ENCODE measurements around the gene UNCX. TPM values are rescaled to one million over a fixed set of nuclear protein-coding genes. Genes with fewer than 3 reads are reported as not detected.
A peak's percentile ranks its signal among the peaks of the same experiment; 100 is the strongest.

UNCX gene
- total RNA-seq, 2 experiments from 2014 or later: not detected

- Mint-ChIP-seq H3K4me1 (ENCODE audit: low read depth) (peaks cover 36% of the 10 kb centered on the region), H3K27me3 (peaks cover 77% of the 10 kb centered on the region), H3K36me3 (ENCODE audit: low read depth) (no peaks in the 10 kb centered on the region), H3K4me3 (peak overlapping the region; percentile 71), H3K9me3 (no peaks in the 10 kb centered on the region), H3K27ac (no peak overlapping the region)
- Histone ChIP-seq H3K4me1 (ENCODE audit: insufficient read depth, low read length) (peaks cover 33% of the 10 kb centered on the region), H3K27me3 (ENCODE audit: control insufficient read depth in 1 of 2, insufficient read depth in 2 of 2, low read length in 2 of 2) (peaks cover 71 to 82% of the 10 kb centered on the region in 2 experiments), H3K36me3 (ENCODE audit: insufficient read depth, low read length) (no peaks in the 10 kb centered on the region), H3K4me3 (ENCODE audit: low read length) (no peak overlapping the region), H3K9me3 (ENCODE audit: control insufficient read depth in 1 of 2, insufficient read depth in 1 of 2, low read length in 2 of 2) (peaks cover 0 to 49% of the 10 kb centered on the region in 2 experiments), H3K27ac (ENCODE audit: low read depth in 1 of 2, low read length in 2 of 2) (no peak overlapping the region)
- DNase-seq (peak in 1 of 14 experiments; percentile 16), ATAC-seq (ENCODE audit: poor library complexity) (no peak)
- no peak for TF ChIP-seq CTCF (IDR thresholded peaks at IDR 0.05)
- POLR2A ChIA-PET: no interaction called here
- CTCF ChIA-PET: no interaction called here
- intact Hi-C loops (cut with DNase I, micrococcal nuclease): loop anchor here in 1 of 2 experiments (10.0 kb wide), 1 partner anchor 1295 kb away; no protein-coding TSS in a partner anchor
Measured at GRCh38 chr7:1229956-1230355, 2.7 kb upstream of the UNCX start.

DNA sequence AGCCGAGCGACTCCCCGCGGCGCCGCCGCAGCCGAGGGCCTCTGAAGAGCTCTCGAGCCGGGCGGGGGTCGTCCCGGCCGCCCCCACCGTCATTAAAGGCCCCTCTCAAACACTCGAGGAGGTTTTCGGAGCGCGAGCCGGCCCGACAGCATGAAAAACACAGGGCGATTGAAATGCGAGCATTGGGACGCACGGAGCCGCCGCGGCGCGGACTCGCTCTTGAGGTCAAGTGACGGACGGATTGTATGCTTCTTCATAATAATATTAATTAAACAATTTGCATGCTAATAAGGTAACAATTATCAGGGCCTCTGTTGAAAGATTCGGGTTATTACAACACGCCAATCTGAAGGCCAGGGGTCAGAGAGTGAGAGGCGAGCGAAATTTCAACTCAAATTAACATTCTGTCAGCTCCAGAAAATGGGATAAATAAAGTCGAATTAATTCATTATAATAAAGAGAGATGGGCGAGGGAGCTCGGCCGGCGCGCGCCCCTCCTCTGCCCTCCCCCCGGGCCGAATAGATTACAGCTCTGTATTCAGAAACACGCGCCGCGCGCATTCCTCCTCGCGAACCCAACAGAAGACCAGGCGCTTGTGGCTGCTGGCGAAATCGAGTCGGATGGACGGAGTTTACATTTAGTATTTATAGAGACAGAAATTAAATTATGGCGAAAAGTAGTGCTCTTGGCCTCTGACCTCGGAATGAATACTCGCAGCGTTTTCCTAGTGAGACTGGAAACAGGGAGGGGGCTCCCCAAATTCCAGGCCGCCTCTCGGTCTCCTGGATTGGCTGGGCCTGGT lies 2.1 kb upstream of the UNCX start:
- Histone ChIP-seq H3K36me3 (ENCODE audit: insufficient read depth, low read length) (no peaks in the 10 kb centered on the region), H3K27me3 (ENCODE audit: control insufficient read depth in 1 of 2, insufficient read depth in 2 of 2, low read length in 2 of 2) (peaks cover 74 to 83% of the 10 kb centered on the region in 2 experiments), H3K9me3 (ENCODE audit: control insufficient read depth in 1 of 2, insufficient read depth in 1 of 2, low read length in 2 of 2) (peaks cover 0 to 55% of the 10 kb centered on the region in 2 experiments), H3K4me3 (ENCODE audit: low read length) (no peak overlapping the region), H3K4me1 (ENCODE audit: insufficient read depth, low read length) (peaks cover 39% of the 10 kb centered on the region), H3K27ac (ENCODE audit: low read depth in 1 of 2, low read length in 2 of 2) (no peak overlapping the region)
- H3K36me3 Mint-ChIP-seq (ENCODE audit: low read depth): no peaks in the 10 kb centered on the region
- peak overlapping the region; percentile 30 for H3K4me3 Mint-ChIP-seq
- ATAC-seq (ENCODE audit: poor library complexity) (no peak), DNase-seq (peak in 1 of 14 experiments; percentile 19)
- H3K4me1 Mint-ChIP-seq (ENCODE audit: low read depth): peaks cover 38% of the 10 kb centered on the region
- H3K27ac Mint-ChIP-seq: peak overlapping the region; percentile 33
- no peaks in the 10 kb centered on the region for H3K9me3 Mint-ChIP-seq
- TF ChIP-seq CTCF (IDR thresholded peaks at IDR 0.05): no peak
- ChIA-PET POLR2A (no interaction called here), CTCF (no interaction called here)
- intact Hi-C loops (cut with DNase I, micrococcal nuclease): loop anchor here in 1 of 2 experiments (10.0 kb wide), 1 partner anchor 1294 kb away; no protein-coding TSS in a partner anchor
- peaks cover 77% of the 10 kb centered on the region for H3K27me3 Mint-ChIP-seq

GRCh38 chr7:1231214-1232102 lies 1.2 kb upstream of the UNCX start:
- Histone ChIP-seq H3K4me3 (ENCODE audit: low read length) (no peak overlapping the region), H3K9me3 (ENCODE audit: control insufficient read depth in 1 of 2, insufficient read depth in 1 of 2, low read length in 2 of 2) (peaks cover 0 to 54% of the 10 kb centered on the region in 2 experiments), H3K27ac (ENCODE audit: low read depth in 1 of 2, low read length in 2 of 2) (no peak overlapping the region), H3K27me3 (ENCODE audit: control insufficient read depth in 1 of 2, insufficient read depth in 2 of 2, low read length in 2 of 2) (peaks cover 68 to 77% of the 10 kb centered on the region in 2 experiments), H3K36me3 (ENCODE audit: insufficient read depth, low read length) (no peaks in the 10 kb centered on the region), H3K4me1 (ENCODE audit: insufficient read depth, low read length) (peaks cover 42% of the 10 kb centered on the region)
- Mint-ChIP-seq H3K9me3 (no peaks in the 10 kb centered on the region), H3K27ac (peak overlapping the region; percentile 37), H3K4me1 (ENCODE audit: low read depth) (peaks cover 33% of the 10 kb centered on the region), H3K4me3 (peak overlapping the region; percentile 54), H3K36me3 (ENCODE audit: low read depth) (no peaks in the 10 kb centered on the region), H3K27me3 (peaks cover 68% of the 10 kb centered on the region)
- TF ChIP-seq CTCF (IDR thresholded peaks at IDR 0.05): no peak
- DNase-seq (no peak), ATAC-seq (ENCODE audit: poor library complexity) (no peak)
- POLR2A ChIA-PET: no interaction called here
- CTCF ChIA-PET: no interaction called here
- intact Hi-C loops (cut with DNase I, micrococcal nuclease): loop anchor here in 1 of 2 experiments (10.0 kb wide), 1 partner anchor 1293 kb away; no protein-coding TSS in a partner anchor
